Right lobe of liver (tissue), 6 donors: Measurements from ENCODE around the gene TSPAN5. TPM values are rescaled to one million over a fixed set of nuclear protein-coding genes. Genes with fewer than 3 reads are reported as not detected.

Experiments used
- ATAC-seq, 4 donors: fragments of 200-7000 bp; cut with Tn5 transposase; one replicate each; pipeline ENCODE4 v1.9.1; 2020; ENCODE audit warnings: mild to moderate bottlenecking in 4 of 4, moderate library complexity in 4 of 4
- DNase-seq, 3 donors: peaks; one replicate each; pipeline ENCODE4 v3.0.0-alpha.2; 2020
- H3K27ac ChIP-seq, 3 donors: fragments of 200-600 bp; one replicate each; pipeline ENCODE4 v1.8.0; 2022
- H3K27me3 ChIP-seq, 2 donors: fragments of 200-600 bp; one replicate each; pipeline ENCODE4 v1.8.0; 2022
- H3K36me3 ChIP-seq, 4 donors: fragments of 200-600 bp; sonication (generic) in 1 of 4; one replicate each; pipeline versions ENCODE4 v1.5.1 to v1.8.0; 2017 to 2022; ENCODE audit warnings: control low read depth in 1 of 4
- H3K4me1 ChIP-seq, 4 donors: fragments of 200-600 bp; sonication (generic) in 1 of 4; one replicate each; pipeline versions ENCODE4 v1.5.1 to v1.8.0; 2017 to 2022; ENCODE audit warnings: control low read depth in 1 of 4
- H3K4me3 ChIP-seq, 3 donors: fragments of 200-600 bp; one replicate each; pipeline ENCODE4 v1.8.0; 2022
- H3K9me3 ChIP-seq, 4 donors: fragments of 200-600 bp; sonication (generic) in 1 of 4; one replicate each; pipeline versions ENCODE4 v1.5.1 to v1.8.0; 2017 to 2022; ENCODE audit warnings: control low read depth in 1 of 4
- CTCF ChIP-seq, 4 donors: fragments of 200-600 bp in 3 of 4; fragments of 450-650 bp in 1 of 4; IDR thresholded peaks; one replicate each; pipeline versions ENCODE4 v1.5.1 to v1.8.0; 2016 to 2022; ENCODE audit warnings: antibody characterized with exemption in 4 of 4, mild to moderate bottlenecking in 2 of 4
- POLR2A ChIP-seq: fragments of 450-650 bp; IDR thresholded peaks from one replicate; pipeline ENCODE4 v1.6.1; 2017; ENCODE audit warnings: antibody characterized with exemption, mild to moderate bottlenecking
- WGBS: methylation state at CpG from one replicate; pipeline ENCODE4 v1.1.6; 2018; ENCODE audit warnings: low coverage, low lambda C conversion rate; ENCODE audit not compliant: insufficient coverage; ENCODE audit errors: missing lambda C conversion rate; 5-methylcytosine and 5-hydroxymethylcytosine counted together
- intact Hi-C, 2 donors: fragments of 100-400 bp; cut with DNase I; formaldehyde crosslinking; loops; one replicate each; pipeline versions ENCODE4 v1.11.2 to v1.14.1; 2022
- total RNA-seq, 6 experiments: library from RNA; depleted of rRNA in 2 of 6; stranded (reverse); fragments of >200 nt in 2 of 6; fragmentation: NEBNext Ultra II Directional in 3 of 6; extraction: Animal tissue kit (Norgen Biotek cat#: 25700) in 3 of 6; gene quantifications; one replicate each; pipeline versions ENCODE4 v1.1.0 to v1.2.4, GENCODE V29; 2016 to 2023
- donor health status: DM: no; HTN: yes; CAD: no.
- donor health status: DM: no; HTN: no; CAD: no.
- donor health status: DM: no; HTN: no; CAD: no.
- donor health status: DM: no; HTN: yes; CAD: no.
- donor health status: DM: no; HTN: yes; CAD: no.

TSPAN5 gene
- total RNA-seq, 6 experiments from 2014 or later = 0.12 to 1.2 (median 0.50) TPM

- no peak overlapping the region for H3K4me3 ChIP-seq
- no peaks in the 10 kb centered on the region for H3K36me3 ChIP-seq
- no peak for DNase-seq
- H3K27ac ChIP-seq = no peak overlapping the region
- no peaks in the 10 kb centered on the region for H3K4me1 ChIP-seq
- no peak for ATAC-seq
- no peak for TF ChIP-seq CTCF (IDR thresholded peaks at IDR 0.05)
- no peak for TF ChIP-seq POLR2A
- H3K9me3 ChIP-seq = no peaks in the 10 kb centered on the region
- H3K27me3 ChIP-seq = no peaks in the 10 kb centered on the region
- intact Hi-C loops = no loop called here
- WGBS = 100% methylated on average over 1 of the region's 1 CpG
Measured at GRCh38 chr4:98502624-98503023, 155.8 kb downstream of the TSPAN5 start.

- TF ChIP-seq CTCF (IDR thresholded peaks at IDR 0.05) (no peak), POLR2A (no peak)
- DNase-seq = no peak
- Histone ChIP-seq H3K4me1 (no peaks in the 10 kb centered on the region), H3K27me3 (no peaks in the 10 kb centered on the region), H3K9me3 (no peaks in the 10 kb centered on the region), H3K4me3 (no peak overlapping the region), H3K36me3 (no peaks in the 10 kb centered on the region), H3K27ac (no peak overlapping the region)
- WGBS = 86% methylated on average over 2 of the region's 2 CpGs
- no peak for ATAC-seq
- intact Hi-C loops = no loop called here
Measured at GRCh38 chr4:98502031-98502430, 156.4 kb downstream of the TSPAN5 start.

GRCh38 chr4:98501383-98501782 lies 157.0 kb downstream of the TSPAN5 start:
- ATAC-seq = no peak
- no peaks in the 10 kb centered on the region for H3K27me3 ChIP-seq
- 76% methylated on average over 2 of the region's 3 CpGs for WGBS

GRCh38 chr4:98498774-98499173 lies 159.6 kb downstream of the TSPAN5 start:
- no peak for DNase-seq
- Histone ChIP-seq H3K4me3 (no peak overlapping the region), H3K27me3 (no peaks in the 10 kb centered on the region), H3K4me1 (no peaks in the 10 kb centered on the region), H3K9me3 (no peaks in the 10 kb centered on the region), H3K36me3 (no peaks in the 10 kb centered on the region), H3K27ac (no peak overlapping the region)
- WGBS = 71% methylated on average over 5 of the region's 6 CpGs
- TF ChIP-seq CTCF (IDR thresholded peaks at IDR 0.05) = no peak
- TF ChIP-seq POLR2A = no peak
- peak in 2 of 4 donors; percentile 25 to 37 for ATAC-seq
- intact Hi-C loops = no loop called here

More at GRCh38 chr4:98501383-98501782, 157.0 kb downstream of the TSPAN5 start:
- Histone ChIP-seq H3K4me1 (no peaks in the 10 kb centered on the region), H3K4me3 (no peak overlapping the region), H3K9me3 (no peaks in the 10 kb centered on the region), H3K27ac (no peak overlapping the region), H3K36me3 (no peaks in the 10 kb centered on the region)
- no peak for DNase-seq
- TF ChIP-seq POLR2A (no peak), CTCF (IDR thresholded peaks at IDR 0.05) (no peak)
- intact Hi-C loops = no loop called here
